Gastrocnemius medialis (tissue), 4 donors: ENCODE data around the gene MAGEC2.

Experiments
- POLR2A ChIP-seq, 2 donors: fragments of 450-650 bp; IDR thresholded peaks; one replicate each; pipeline ENCODE4 v1.6.1; 2017; ENCODE audit warnings: antibody characterized with exemption in 2 of 2, mild to moderate bottlenecking in 2 of 2, moderate library complexity in 2 of 2
- TF ChIP-seq, protein P1 (sequence below), 5 experiments: fragments of 450-650 bp in 3 of 5; fragments of 200-600 bp in 2 of 5; sonication (generic) in 2 of 5; IDR thresholded peaks in 4 of 5; conservative IDR thresholded peaks in 1 of 5; 1 replicate in 4 of 5; 2 replicates in 1 of 5; pipeline ENCODE4 v1.5.1; 2016 to 2019; ENCODE audit warnings: antibody characterized with exemption in 5 of 5, mild to moderate bottlenecking in 3 of 5, moderate library complexity in 3 of 5

DNA sequence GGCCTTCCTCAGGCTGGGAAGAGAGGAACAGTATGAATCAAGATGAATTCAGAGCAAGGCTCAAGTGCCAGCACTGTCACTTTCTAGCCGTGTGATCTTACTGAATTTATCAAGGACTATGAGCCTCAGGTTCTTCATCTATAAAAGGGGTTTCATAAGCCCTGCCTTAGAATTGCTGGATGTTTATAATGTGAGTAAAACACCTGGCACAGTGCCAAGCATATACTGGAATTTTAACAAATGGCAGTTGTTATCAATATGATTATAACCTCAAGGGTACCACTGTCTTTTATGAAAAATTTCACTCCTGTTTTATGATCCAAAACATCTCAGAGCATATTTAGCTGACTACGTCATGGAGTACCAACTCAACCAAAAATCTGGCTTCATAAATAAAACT, 4.0 kb downstream of the MAGEC2 start:
- TF ChIP-seq, protein P1, sequence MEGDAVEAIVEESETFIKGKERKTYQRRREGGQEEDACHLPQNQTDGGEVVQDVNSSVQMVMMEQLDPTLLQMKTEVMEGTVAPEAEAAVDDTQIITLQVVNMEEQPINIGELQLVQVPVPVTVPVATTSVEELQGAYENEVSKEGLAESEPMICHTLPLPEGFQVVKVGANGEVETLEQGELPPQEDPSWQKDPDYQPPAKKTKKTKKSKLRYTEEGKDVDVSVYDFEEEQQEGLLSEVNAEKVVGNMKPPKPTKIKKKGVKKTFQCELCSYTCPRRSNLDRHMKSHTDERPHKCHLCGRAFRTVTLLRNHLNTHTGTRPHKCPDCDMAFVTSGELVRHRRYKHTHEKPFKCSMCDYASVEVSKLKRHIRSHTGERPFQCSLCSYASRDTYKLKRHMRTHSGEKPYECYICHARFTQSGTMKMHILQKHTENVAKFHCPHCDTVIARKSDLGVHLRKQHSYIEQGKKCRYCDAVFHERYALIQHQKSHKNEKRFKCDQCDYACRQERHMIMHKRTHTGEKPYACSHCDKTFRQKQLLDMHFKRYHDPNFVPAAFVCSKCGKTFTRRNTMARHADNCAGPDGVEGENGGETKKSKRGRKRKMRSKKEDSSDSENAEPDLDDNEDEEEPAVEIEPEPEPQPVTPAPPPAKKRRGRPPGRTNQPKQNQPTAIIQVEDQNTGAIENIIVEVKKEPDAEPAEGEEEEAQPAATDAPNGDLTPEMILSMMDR (IDR thresholded peaks at IDR 0.05 in 4 of 5, conservative IDR thresholded peaks at IDR 0.05 in 1 of 5), result no peak
- TF ChIP-seq POLR2A (IDR thresholded peaks at IDR 0.05), result no peak
